ENCODE data around the gene DNLZ.

DNLZ gene

DNA sequence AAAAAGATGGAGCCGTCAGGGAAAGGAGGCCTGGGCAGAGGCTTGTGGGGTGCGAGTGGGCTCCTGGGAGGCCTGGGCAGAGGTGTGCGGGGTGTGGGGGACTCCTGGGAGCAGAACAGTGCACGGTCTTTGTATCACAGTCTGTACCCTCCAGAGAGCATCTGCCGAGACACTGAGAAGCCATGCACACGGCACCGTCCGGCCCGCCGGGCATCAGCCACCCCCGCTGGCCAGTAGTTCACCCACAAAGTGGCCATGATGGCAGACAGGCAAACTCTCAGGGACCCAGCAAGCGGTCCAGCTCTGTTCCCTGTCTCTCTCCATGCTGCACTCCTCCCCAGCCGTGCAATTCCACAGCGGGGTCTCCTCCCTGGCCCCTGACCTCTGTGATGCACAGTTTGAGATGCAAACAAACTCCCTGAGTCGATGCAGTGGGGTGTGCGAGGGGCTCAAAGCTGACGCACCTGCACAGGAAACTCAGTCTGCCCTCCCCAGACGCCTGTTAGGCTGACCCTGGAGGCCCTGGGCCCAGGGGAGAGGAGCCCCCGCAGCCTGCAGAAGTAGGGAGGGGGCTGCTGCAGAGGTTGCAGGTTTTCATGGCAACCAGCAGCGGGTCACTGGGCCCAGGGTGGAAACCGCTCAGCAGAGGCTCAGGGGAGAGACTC lies 45.3 kb downstream of the DNLZ start:
- Histone ChIP-seq H3K27ac (ENCODE audit: insufficient read depth, low read depth, low read length, poor library complexity, severe bottlenecking) (no peak overlapping the region), H3K4me3 (ENCODE audit: insufficient read depth, low read depth, low read length) (no peak overlapping the region), H3K4me1 (ENCODE audit: control insufficient read depth, insufficient read depth, low read length) (no peaks in the 10 kb centered on the region), H3K36me3 (ENCODE audit: control insufficient read depth, insufficient read depth, low read length) (no peaks in the 10 kb centered on the region), H3K9me3 (ENCODE audit: control insufficient read depth, low read length) (no peaks in the 10 kb centered on the region), H3K27me3 (ENCODE audit: control insufficient read depth, insufficient read depth, low read length, poor library complexity, severe bottlenecking) (no peaks in the 10 kb centered on the region)
- WGBS, 2 experiments, result 84 to 89% methylated on average over 21 of the region's 21 CpGs

DNA sequence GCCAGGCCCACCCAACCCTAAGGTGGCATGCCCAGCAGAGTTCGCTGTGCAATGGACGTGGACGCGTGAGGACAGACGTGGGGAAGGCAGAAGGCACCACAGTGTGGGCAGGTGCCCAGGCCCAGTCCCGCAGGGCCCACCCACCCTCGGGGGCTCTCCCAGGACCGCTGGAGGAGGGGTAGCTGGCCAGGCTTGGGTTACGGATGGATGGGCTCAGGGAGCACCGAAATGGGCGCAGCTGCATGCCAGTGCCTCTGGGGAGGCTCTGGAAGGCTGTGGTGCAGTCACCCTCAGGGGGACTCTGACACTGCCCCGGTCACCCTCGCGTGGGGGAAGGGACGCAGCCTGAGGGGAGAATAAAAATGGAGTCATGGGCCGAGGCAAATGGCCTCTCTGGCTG lies 45.8 kb downstream of the DNLZ start:
- Histone ChIP-seq H3K27me3 (ENCODE audit: control insufficient read depth, insufficient read depth, low read length, poor library complexity, severe bottlenecking) (no peaks in the 10 kb centered on the region), H3K9me3 (ENCODE audit: control insufficient read depth, low read length) (no peaks in the 10 kb centered on the region), H3K4me3 (ENCODE audit: insufficient read depth, low read depth, low read length) (no peak overlapping the region), H3K4me1 (ENCODE audit: control insufficient read depth, insufficient read depth, low read length) (no peaks in the 10 kb centered on the region), H3K27ac (ENCODE audit: insufficient read depth, low read depth, low read length, poor library complexity, severe bottlenecking) (no peak overlapping the region), H3K36me3 (ENCODE audit: control insufficient read depth, insufficient read depth, low read length) (no peaks in the 10 kb centered on the region)
- WGBS, 2 experiments, result 93 to 94% methylated on average over 16 of the region's 16 CpGs

DNA sequence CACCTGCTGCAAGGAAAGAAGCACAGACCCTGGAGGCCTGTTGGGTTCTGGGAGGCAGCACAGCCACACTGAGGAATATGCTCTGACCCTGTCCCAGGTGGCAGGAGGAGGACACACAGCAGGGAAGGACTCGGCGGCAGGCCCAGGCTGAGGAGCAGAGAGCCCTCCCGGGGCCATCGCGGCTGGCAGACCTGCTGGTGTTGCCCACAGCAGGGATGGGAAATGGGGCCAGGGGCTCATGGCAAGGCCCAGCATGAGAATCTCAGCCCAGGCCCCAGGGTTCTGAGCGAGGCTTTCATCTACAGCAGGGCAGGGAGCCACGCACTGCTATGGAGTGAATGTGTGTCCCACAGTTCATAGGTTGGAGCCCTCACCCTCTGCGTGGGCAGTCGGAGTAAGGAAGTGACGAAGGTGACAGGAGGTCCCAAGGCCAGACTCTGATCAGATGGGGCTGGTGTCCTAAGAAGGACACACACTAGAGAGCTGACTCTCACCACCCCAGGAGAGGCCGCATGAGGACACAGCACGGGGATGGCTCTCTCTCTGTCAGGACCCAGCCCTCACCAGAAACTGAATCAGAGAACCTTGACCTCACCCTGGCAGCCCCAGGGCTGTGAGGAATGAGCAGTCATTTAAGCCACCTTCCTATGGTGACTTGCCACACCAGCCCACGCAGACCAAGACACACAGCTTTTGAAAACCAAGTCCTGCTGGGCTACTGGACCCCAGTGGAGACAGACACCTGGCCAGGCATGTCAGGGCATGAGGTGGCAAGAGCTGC lies 46.5 kb downstream of the DNLZ start:
- 92 to 93% methylated on average over 13 of the region's 13 CpGs for WGBS, 2 experiments
- H3K27ac ChIP-seq (ENCODE audit: insufficient read depth, low read depth, low read length, poor library complexity, severe bottlenecking), result no peak overlapping the region

DNA sequence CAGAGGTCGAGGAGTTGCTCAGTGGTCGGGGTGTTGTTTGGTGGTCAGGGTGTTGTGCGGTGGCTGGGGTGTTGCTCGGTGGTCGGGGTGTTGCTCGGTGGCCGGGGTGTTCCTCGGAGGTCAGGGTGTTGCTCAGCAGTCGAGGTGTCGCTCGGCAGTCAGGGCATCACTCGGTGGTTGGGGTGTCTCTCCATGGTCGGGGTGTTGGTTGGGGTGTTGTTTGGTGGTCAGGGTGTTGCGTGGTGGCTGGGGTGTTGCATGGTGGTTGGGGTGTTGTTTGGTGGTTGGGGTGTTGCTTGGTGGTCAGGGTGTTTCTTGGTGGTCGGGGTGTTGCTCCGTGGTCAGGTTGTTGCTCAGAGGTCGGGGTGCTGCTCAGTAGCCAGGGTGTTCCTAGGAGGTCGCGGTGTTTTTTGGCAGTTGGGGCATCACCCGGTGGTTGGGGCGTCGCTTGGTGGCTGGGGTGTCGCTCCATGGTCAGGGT lies 47.2 kb downstream of the DNLZ start:
- no peak overlapping the region for H3K4me3 ChIP-seq (ENCODE audit: insufficient read depth, low read depth, low read length)
- H3K27ac ChIP-seq (ENCODE audit: insufficient read depth, low read depth, low read length, poor library complexity, severe bottlenecking), result no peak overlapping the region
- H3K9me3 ChIP-seq (ENCODE audit: control insufficient read depth, low read length), result no peaks in the 10 kb centered on the region
- H3K27me3 ChIP-seq (ENCODE audit: control insufficient read depth, insufficient read depth, low read length, poor library complexity, severe bottlenecking), result no peaks in the 10 kb centered on the region
- 94 to 98% methylated on average over 23 of the region's 23 CpGs for WGBS, 2 experiments
- peaks cover 10% of the 10 kb centered on the region for H3K4me1 ChIP-seq (ENCODE audit: control insufficient read depth, insufficient read depth, low read length)
- H3K36me3 ChIP-seq (ENCODE audit: control insufficient read depth, insufficient read depth, low read length), result no peaks in the 10 kb centered on the region

More for the DNA sequence above, 46.5 kb downstream of the DNLZ start:
- Histone ChIP-seq H3K4me1 (ENCODE audit: control insufficient read depth, insufficient read depth, low read length) (peaks cover 2% of the 10 kb centered on the region), H3K9me3 (ENCODE audit: control insufficient read depth, low read length) (no peaks in the 10 kb centered on the region), H3K27me3 (ENCODE audit: control insufficient read depth, insufficient read depth, low read length, poor library complexity, severe bottlenecking) (no peaks in the 10 kb centered on the region), H3K36me3 (ENCODE audit: control insufficient read depth, insufficient read depth, low read length) (no peaks in the 10 kb centered on the region), H3K4me3 (ENCODE audit: insufficient read depth, low read depth, low read length) (no peak overlapping the region)

DNA sequence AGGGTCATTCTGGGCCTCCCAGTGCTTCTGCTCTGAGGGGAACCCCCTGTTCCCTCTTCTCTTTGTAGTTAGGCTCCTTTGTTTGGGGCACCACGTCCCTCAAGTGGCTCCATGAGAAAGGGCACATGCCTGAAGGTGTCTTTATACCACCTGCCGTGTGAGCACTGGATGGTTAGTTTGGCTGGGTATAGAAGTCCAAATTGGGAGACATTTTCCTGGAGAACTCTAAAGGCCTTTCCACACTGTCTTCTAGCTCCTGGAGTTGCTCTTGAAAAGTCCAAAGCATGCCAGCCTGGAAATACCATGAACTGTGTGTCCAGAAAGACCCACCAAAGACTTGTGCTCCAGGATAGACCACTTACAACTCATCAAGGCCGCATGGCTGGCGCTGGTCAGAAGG lies 48.6 kb downstream of the DNLZ start:
- no peaks in the 10 kb centered on the region for H3K36me3 ChIP-seq (ENCODE audit: control insufficient read depth, insufficient read depth, low read length)
- WGBS, 2 experiments, result 91 to 92% methylated on average over 4 of the region's 4 CpGs
- H3K27me3 ChIP-seq (ENCODE audit: control insufficient read depth, insufficient read depth, low read length, poor library complexity, severe bottlenecking), result no peaks in the 10 kb centered on the region
- H3K9me3 ChIP-seq (ENCODE audit: control insufficient read depth, low read length), result no peaks in the 10 kb centered on the region
- H3K4me1 ChIP-seq (ENCODE audit: control insufficient read depth, insufficient read depth, low read length), result peaks cover 13% of the 10 kb centered on the region
- H3K27ac ChIP-seq (ENCODE audit: insufficient read depth, low read depth, low read length, poor library complexity, severe bottlenecking), result no peak overlapping the region
- H3K4me3 ChIP-seq (ENCODE audit: insufficient read depth, low read depth, low read length), result no peak overlapping the region

DNA sequence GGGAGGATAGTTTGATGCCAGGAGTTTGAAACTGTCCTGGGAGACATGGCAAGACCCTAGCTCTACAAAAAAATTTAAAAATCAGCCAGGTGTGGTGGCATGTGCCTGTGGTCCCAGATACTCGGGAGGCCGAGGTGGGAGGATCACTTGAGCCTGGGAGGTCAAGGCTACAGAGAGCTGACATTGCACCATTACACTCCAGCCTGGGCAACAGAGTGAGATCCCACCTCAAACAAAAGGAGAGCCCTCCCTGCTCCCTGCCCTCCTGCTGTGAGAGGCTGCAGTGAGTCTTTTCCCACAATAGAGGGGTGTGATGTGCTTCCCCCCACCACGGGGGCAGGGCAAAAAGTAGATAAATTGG lies 49.5 kb downstream of the DNLZ start:
- Histone ChIP-seq H3K36me3 (ENCODE audit: control insufficient read depth, insufficient read depth, low read length) (no peaks in the 10 kb centered on the region), H3K4me1 (ENCODE audit: control insufficient read depth, insufficient read depth, low read length) (peaks cover 13% of the 10 kb centered on the region), H3K4me3 (ENCODE audit: insufficient read depth, low read depth, low read length) (no peak overlapping the region), H3K27ac (ENCODE audit: insufficient read depth, low read depth, low read length, poor library complexity, severe bottlenecking) (no peak overlapping the region), H3K9me3 (ENCODE audit: control insufficient read depth, low read length) (no peaks in the 10 kb centered on the region), H3K27me3 (ENCODE audit: control insufficient read depth, insufficient read depth, low read length, poor library complexity, severe bottlenecking) (no peaks in the 10 kb centered on the region)
- WGBS, 2 experiments, result 90 to 96% methylated on average over 3 of the region's 3 CpGs

DNA sequence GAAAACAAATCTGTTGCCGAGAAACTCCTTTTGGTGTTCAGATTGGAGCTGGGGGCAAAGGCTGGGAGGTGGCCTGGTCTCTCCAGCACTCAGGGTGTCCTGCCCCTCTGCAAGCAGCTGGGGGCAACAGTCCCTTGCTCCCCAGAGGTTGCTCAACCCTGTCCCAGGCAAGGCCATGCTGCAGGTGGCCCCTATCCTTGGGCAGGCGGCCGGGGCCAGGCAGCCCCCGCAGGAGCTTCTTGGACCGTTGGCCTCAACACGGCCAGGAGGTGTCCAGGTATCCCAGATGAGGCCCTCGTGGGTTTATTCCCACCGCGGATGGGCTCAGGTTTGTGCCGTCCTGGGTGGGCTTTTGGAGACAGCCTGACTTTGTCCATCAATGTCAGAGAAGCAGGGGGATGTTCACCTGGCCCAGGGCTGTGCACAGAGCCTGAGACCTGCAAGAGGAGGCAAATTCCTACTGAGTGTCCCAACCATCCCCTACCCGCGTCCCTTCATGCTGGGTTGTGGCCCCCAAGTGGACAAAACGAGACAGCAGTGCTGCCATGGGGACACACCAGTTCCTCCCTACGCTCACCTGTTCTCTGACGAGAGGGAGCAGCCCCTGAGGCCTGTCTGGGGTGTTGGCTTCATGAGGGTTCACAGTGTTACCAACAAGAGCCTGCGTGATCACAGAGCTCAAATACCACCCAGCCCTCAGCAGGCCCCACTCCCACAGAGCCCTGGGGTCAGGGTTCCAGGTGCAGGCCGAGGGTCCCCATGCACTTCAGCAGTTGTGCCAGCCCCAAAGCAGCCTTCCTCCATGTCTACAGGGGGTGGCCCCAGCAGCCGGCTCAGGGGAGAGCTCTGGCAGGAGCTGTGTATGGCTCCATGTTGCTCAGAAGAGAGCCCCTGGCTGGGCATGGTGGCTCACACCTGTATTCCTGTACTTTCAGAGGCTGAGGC lies 50.2 kb downstream of the DNLZ start:
- Histone ChIP-seq H3K27ac (ENCODE audit: insufficient read depth, low read depth, low read length, poor library complexity, severe bottlenecking) (no peak overlapping the region), H3K9me3 (ENCODE audit: control insufficient read depth, low read length) (no peaks in the 10 kb centered on the region), H3K4me1 (ENCODE audit: control insufficient read depth, insufficient read depth, low read length) (peaks cover 13% of the 10 kb centered on the region), H3K4me3 (ENCODE audit: insufficient read depth, low read depth, low read length) (no peak overlapping the region), H3K27me3 (ENCODE audit: control insufficient read depth, insufficient read depth, low read length, poor library complexity, severe bottlenecking) (no peaks in the 10 kb centered on the region), H3K36me3 (ENCODE audit: control insufficient read depth, insufficient read depth, low read length) (no peaks in the 10 kb centered on the region)
- 90 to 92% methylated on average over 18 of the region's 18 CpGs for WGBS, 2 experiments

DNA sequence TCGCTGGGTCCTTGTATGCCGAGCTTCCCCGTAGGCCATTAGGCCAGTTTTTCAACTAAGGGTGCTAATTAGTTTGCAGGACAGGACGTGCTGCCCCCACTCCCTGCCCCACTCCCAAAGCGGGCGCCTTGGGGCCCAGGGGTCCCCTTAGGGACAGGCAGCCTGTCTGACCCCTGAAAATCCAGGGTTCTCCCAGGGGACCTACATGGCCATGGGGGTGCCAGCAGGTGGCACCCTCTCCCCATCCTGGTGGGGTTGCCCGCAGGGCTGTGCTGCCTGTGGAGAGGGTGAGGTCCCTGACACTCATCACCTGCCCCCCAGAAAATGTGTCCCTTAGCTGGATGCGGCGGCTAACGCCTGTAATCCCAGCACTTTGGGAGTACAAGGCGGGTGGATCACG lies 51.1 kb downstream of the DNLZ start:
- H3K27ac ChIP-seq (ENCODE audit: insufficient read depth, low read depth, low read length, poor library complexity, severe bottlenecking), result no peak overlapping the region
- no peaks in the 10 kb centered on the region for H3K36me3 ChIP-seq (ENCODE audit: control insufficient read depth, insufficient read depth, low read length)
- no peaks in the 10 kb centered on the region for H3K27me3 ChIP-seq (ENCODE audit: control insufficient read depth, insufficient read depth, low read length, poor library complexity, severe bottlenecking)
- peaks cover 13% of the 10 kb centered on the region for H3K4me1 ChIP-seq (ENCODE audit: control insufficient read depth, insufficient read depth, low read length)
- WGBS, 2 experiments, result 85% methylated on average over 12 of the region's 12 CpGs
- no peak overlapping the region for H3K4me3 ChIP-seq (ENCODE audit: insufficient read depth, low read depth, low read length)
- no peaks in the 10 kb centered on the region for H3K9me3 ChIP-seq (ENCODE audit: control insufficient read depth, low read length)

DNA sequence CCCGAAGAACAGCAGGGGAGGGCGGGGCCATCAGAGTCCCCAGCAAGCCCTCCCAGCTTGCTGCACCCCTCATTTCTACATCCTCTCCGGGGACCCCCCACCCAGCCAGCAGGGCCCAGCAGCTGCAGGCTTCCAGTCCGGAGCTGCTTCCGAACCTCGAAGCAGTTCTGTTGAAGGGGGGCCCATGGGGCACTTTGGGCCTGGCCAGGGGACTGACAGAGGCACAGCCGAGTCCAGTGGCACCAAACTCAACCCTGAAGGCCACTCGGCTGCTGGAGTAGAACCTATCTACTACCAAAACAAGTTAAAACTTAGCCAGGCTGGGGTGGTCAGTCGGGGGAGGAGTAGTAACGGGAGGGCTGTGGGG lies 51.6 kb downstream of the DNLZ start:
- Histone ChIP-seq H3K36me3 (ENCODE audit: control insufficient read depth, insufficient read depth, low read length) (no peaks in the 10 kb centered on the region), H3K4me1 (ENCODE audit: control insufficient read depth, insufficient read depth, low read length) (peaks cover 13% of the 10 kb centered on the region), H3K4me3 (ENCODE audit: insufficient read depth, low read depth, low read length) (no peak overlapping the region), H3K9me3 (ENCODE audit: control insufficient read depth, low read length) (no peaks in the 10 kb centered on the region), H3K27me3 (ENCODE audit: control insufficient read depth, insufficient read depth, low read length, poor library complexity, severe bottlenecking) (no peaks in the 10 kb centered on the region), H3K27ac (ENCODE audit: insufficient read depth, low read depth, low read length, poor library complexity, severe bottlenecking) (no peak overlapping the region)
- WGBS, 2 experiments, result 84 to 85% methylated on average over 10 of the region's 10 CpGs

Measured in ectodermal cell (in vitro differentiated cells).